SK-N-SH treated with all-trans-retinoic acid at 6 μM for 48 hours (cell line): Measurements from ENCODE around the gene TNIK.

Experiments
- ARNTL ChIP-seq: fragments of 450-650 bp; formaldehyde crosslinking; IDR thresholded peaks from 2 replicates; pipeline ENCODE4 v1.5.0; 2020; ENCODE audit warnings: low read depth, mild to moderate bottlenecking, moderate library complexity, borderline replicate concordance
- BACH2 ChIP-seq: fragments of 250-450 bp; sonication (Bioruptor Pico); IDR thresholded peaks from 2 replicates; pipeline ENCODE4 v1.9.0; 2021; ENCODE audit warnings: mild to moderate bottlenecking, borderline replicate concordance
- CSDC2 ChIP-seq: fragments of 250-450 bp; sonication (Bioruptor Pico); IDR thresholded peaks from 2 replicates; pipeline ENCODE4 v1.5.0; 2020; ENCODE audit warnings: mild to moderate bottlenecking, moderate library complexity
- GLIS3 ChIP-seq: fragments of 250-450 bp; sonication (Bioruptor Pico); IDR thresholded peaks from 2 replicates; pipeline ENCODE4 v1.5.0; 2020; ENCODE audit warnings: mild to moderate bottlenecking, moderate library complexity
- ISL1 ChIP-seq: fragments of 250-450 bp; sonication (Bioruptor Pico); IDR thresholded peaks from 2 replicates; pipeline ENCODE4 v2.1.2; 2022; ENCODE audit warnings: mild to moderate bottlenecking, moderate library complexity
- OSR1 ChIP-seq: fragments of 250-450 bp; sonication (Bioruptor Pico); IDR thresholded peaks from 2 replicates; pipeline ENCODE4 v1.8.0; 2022; ENCODE audit warnings: moderate library complexity, mild to moderate bottlenecking, inconsistent platforms
- RARB ChIP-seq: fragments of 250-450 bp; sonication (Bioruptor Pico); IDR thresholded peaks from 2 replicates; pipeline ENCODE4 v1.8.0; 2021; ENCODE audit warnings: mild to moderate bottlenecking, moderate library complexity
- TCF4 ChIP-seq: fragments of 250-450 bp; sonication (Bioruptor Pico); IDR thresholded peaks from 2 replicates; pipeline ENCODE4 v1.8.0; 2021; ENCODE audit warnings: mild to moderate bottlenecking, moderate library complexity, borderline replicate concordance
- ZFP3 ChIP-seq: fragments of 250-450 bp; sonication (Bioruptor Pico); IDR thresholded peaks from 2 replicates; pipeline ENCODE4 v1.5.0; 2020; ENCODE audit warnings: mild to moderate bottlenecking, moderate library complexity
- ZFP30 ChIP-seq: fragments of 450-650 bp; formaldehyde crosslinking; IDR thresholded peaks from 2 replicates; pipeline ENCODE4 v1.5.0; 2022; ENCODE audit warnings: mild to moderate bottlenecking, moderate library complexity
- ZNF565 ChIP-seq: fragments of 450-650 bp; formaldehyde crosslinking; conservative IDR thresholded peaks from 2 replicates; pipeline ENCODE4 v1.5.0; 2020; ENCODE audit warnings: low read depth, mild to moderate bottlenecking, moderate library complexity
- TF ChIP-seq, protein P1 (sequence below): fragments of 250-450 bp; sonication (Bioruptor Pico); IDR thresholded peaks from 2 replicates; pipeline ENCODE4 v1.8.0; 2020; ENCODE audit warnings: mild to moderate bottlenecking, moderate library complexity, borderline replicate concordance
- TF ChIP-seq, protein P2 (sequence below): fragments of 250-450 bp; sonication (Bioruptor Pico); IDR thresholded peaks from 2 replicates; pipeline ENCODE4 v1.5.0; 2020; ENCODE audit warnings: mild to moderate bottlenecking, moderate library complexity

DNA sequence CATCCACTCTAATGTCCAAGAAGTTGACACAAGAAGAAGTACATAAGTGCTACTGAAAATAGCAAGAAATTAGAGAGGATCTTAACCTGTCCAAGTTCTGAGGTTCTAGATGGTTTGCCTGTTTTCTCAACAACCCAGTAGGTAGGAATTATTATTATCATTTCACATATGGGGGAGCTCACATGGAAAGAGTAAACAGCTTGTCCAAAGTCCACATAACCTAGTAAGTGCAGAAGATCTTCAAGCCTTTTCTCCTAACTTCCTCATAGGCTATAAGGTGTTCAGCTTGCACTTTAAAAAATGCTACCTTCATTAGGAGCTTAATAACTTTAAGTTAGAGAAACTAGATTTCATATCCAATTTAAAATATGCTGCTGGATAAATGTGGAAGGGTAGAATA, 436.6 kb downstream of the TNIK start:
- TF ChIP-seq ISL1 = no peak
- TF ChIP-seq RARB (CRISPR knock-in tag) = no peak
- TF ChIP-seq CSDC2 (CRISPR knock-in tag) = no peak
- TF ChIP-seq OSR1 (CRISPR knock-in tag) = no peak
- no peak for TF ChIP-seq TCF4
- TF ChIP-seq, protein P1, sequence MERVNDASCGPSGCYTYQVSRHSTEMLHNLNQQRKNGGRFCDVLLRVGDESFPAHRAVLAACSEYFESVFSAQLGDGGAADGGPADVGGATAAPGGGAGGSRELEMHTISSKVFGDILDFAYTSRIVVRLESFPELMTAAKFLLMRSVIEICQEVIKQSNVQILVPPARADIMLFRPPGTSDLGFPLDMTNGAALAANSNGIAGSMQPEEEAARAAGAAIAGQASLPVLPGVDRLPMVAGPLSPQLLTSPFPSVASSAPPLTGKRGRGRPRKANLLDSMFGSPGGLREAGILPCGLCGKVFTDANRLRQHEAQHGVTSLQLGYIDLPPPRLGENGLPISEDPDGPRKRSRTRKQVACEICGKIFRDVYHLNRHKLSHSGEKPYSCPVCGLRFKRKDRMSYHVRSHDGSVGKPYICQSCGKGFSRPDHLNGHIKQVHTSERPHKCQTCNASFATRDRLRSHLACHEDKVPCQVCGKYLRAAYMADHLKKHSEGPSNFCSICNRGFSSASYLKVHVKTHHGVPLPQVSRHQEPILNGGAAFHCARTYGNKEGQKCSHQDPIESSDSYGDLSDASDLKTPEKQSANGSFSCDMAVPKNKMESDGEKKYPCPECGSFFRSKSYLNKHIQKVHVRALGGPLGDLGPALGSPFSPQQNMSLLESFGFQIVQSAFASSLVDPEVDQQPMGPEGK (CRISPR knock-in tag) = no peak
- TF ChIP-seq ZNF565 = no peak
- TF ChIP-seq GLIS3 (CRISPR knock-in tag) = no peak
- no peak for TF ChIP-seq ZFP3
- no peak for TF ChIP-seq ARNTL
- TF ChIP-seq, protein P2, sequence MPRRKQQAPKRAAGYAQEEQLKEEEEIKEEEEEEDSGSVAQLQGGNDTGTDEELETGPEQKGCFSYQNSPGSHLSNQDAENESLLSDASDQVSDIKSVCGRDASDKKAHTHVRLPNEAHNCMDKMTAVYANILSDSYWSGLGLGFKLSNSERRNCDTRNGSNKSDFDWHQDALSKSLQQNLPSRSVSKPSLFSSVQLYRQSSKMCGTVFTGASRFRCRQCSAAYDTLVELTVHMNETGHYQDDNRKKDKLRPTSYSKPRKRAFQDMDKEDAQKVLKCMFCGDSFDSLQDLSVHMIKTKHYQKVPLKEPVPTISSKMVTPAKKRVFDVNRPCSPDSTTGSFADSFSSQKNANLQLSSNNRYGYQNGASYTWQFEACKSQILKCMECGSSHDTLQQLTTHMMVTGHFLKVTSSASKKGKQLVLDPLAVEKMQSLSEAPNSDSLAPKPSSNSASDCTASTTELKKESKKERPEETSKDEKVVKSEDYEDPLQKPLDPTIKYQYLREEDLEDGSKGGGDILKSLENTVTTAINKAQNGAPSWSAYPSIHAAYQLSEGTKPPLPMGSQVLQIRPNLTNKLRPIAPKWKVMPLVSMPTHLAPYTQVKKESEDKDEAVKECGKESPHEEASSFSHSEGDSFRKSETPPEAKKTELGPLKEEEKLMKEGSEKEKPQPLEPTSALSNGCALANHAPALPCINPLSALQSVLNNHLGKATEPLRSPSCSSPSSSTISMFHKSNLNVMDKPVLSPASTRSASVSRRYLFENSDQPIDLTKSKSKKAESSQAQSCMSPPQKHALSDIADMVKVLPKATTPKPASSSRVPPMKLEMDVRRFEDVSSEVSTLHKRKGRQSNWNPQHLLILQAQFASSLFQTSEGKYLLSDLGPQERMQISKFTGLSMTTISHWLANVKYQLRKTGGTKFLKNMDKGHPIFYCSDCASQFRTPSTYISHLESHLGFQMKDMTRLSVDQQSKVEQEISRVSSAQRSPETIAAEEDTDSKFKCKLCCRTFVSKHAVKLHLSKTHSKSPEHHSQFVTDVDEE = no peak
- TF ChIP-seq ZFP30 (CRISPR knock-in tag) = no peak
- TF ChIP-seq BACH2 (CRISPR knock-in tag) = no peak
